GM21526 (cell line): ENCODE data around the gene VSIG10L2.

ENCODE experiments used
- ATAC-seq: cut with Tn5 transposase; IDR thresholded peaks from one replicate; pipeline ENCODE4 v1.9.1; 2021; ENCODE audit warnings: moderate library complexity; ENCODE audit not compliant: unreplicated experiment, low FRiP score

Gene VSIG10L2

GRCh38 chr11:125946712-125947418, 1.0 kb downstream of the VSIG10L2 start:
- ATAC-seq = no peak

DNA sequence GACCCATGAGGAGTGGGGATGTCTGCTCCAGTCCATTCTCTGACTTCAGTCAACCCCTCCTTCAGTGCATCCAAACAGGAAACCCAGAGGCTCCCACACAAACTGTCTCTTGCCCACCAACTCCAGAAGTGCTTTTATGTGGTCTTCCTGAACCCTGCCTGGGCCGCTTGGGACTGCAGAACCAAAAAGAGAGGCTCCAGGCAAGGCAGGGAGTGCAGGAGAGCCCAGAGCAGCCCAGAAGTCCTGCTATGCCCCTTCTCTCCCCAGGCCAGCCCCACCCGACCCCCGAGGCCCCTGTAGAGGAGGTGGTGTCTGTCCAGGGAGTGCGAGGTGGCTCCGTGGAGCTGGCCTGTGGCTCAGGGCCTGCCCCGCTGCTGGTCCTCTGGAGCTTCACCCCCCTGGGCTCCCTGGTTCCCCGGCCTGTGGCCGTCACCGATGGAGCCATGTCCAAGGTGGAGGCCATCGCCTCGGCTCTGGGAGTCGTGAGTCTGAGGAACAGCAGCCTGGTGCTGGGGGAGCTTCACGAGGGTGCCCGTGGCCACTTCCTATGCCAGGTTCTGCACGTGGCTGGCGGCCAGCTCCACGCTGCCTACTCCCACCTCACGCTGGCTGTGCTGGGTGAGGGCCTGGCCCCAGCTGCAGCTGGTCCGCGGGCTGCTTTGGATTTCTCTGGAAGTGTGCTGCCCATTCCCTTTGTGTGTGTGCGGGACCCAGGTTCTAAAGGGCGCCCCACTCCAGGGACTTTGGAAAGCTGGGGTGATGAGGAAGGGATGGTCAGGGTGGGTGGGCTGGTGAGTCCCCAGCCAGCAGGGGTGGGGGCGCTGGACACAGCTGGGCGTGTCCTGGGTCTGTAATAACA, 1.8 kb downstream of the VSIG10L2 start:
- no peak for ATAC-seq

DNA sequence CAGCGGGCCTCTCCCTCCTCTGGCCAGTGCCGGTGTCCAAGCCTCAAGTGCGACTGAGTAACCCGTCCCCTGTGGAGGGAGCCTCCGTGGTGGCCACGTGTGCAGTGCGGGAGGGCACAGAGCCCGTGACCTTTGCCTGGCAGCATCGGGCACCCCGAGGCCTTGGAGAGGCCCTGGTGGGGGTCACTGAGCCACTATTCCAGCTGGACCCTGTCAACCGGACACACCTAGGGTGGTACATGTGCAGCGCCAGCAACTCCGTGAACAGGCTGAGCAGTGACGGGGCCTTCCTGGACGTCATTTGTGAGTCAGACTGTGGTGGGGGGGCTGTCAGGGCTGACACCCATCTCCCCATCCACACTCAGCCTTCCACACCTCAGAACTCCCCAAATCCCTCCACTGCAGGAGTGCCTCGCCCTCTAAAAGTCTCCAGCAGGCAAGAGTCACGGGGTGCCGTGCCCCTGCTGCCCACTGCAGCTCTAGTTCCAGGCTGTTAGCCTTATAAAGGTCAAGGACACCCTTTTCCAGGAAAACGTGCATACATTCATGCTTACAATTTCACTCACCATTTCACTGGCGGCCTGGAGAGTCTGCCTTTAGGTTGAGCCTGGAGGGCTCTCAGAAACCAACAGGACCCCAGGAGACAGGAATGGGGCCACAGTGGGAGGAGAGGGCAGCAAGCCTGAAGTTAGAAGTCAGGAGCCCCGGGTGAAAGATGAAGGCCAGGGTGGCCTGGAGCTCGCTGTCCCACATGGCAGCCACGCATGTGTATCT, 2.6 kb downstream of the VSIG10L2 start:
- no peak for ATAC-seq

DNA sequence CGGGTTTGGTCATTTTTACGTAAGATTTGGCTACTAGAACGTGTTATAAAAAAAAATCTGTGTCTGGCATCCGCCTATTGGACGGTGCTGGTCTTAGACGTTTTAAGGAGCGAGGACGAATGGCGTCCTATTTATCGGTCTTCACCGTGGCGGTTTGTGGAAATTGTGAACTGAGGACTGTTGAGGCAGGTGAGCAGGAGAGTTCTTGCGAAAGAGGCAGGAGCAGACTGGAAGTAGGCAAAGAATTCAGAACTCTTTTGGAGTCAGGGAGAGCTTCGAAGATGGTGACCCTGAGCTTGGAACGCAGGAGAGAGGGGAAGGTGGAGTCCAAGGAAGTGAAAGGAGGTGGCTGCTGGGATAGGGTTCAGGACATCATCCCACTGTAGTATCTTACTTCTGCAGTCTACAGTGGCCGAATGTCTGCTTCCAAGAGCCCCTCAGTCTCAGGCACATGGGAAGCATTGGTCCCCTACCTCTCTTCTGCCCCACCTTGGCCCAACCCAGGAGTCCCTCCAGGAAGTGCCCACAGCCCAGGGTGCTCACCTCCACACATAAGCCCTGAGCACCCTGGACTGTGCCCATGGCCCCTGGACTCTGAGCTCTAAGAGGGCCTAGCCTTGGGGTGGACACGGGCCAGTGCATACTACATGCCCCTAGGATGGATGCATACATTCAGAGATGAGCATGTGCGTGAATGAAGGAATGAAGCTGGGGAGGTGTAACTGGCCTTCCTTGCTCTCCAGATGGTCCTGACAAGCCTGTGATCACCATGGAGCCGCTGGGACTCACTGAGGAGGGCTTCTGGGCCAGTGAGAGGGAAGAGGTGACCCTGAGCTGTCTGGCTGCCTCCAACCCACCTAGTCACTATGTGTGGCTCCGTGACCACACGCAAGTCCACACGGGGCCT, 3.7 kb downstream of the VSIG10L2 start:
- no peak for ATAC-seq

GRCh38 chr11:125950178-125950490, 4.3 kb downstream of the VSIG10L2 start:
- no peak for ATAC-seq

GRCh38 chr11:125950696-125951651, 5.1 kb downstream of the VSIG10L2 start:
- ATAC-seq = no peak

- ATAC-seq = no peak
These were observed 5.9 kb downstream of the VSIG10L2 start for GRCh38 chr11:125951731-125952130.

DNA sequence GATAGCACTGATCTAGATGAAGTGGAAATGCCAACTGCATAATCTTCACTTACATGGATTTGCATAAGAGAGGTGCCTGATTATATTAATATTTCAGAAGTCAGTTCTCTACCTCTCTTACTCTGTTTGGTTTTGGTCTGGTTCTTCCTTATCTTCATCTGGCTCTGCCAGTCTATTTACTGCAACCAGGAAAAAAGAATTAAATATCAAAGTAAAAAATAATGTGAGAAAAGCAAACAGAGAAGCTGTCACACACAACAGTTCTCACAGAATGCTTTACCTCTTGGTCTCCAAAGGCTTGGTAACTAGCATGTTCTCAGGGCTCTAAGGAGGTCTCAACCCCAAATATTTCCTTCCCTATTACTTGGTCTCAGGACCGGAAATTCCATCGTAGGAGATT, 6.7 kb downstream of the VSIG10L2 start:
- no peak for ATAC-seq

DNA sequence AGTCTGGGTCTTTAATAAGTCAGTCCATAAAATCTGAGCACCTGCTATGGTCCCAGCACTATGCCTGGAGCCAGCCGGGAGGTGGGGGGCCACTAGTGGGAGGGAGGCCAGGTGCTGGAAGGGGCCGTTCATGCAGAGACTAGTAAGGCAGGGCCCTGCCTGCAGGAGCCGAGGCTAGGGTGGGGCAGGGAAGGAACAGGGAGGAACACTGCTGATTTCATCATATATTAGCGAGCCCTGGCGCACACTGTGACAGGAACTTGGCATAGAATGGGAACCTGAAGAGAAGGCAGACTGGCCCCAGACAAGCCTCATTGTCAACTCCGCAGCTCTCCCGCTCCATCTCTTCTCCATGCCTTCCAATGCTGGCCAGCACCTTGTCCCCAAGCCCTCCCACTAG, 7.1 kb downstream of the VSIG10L2 start:
- no peak for ATAC-seq

- ATAC-seq = no peak
These were observed 7.6 kb downstream of the VSIG10L2 start for GRCh38 chr11:125953401-125953935.

DNA sequence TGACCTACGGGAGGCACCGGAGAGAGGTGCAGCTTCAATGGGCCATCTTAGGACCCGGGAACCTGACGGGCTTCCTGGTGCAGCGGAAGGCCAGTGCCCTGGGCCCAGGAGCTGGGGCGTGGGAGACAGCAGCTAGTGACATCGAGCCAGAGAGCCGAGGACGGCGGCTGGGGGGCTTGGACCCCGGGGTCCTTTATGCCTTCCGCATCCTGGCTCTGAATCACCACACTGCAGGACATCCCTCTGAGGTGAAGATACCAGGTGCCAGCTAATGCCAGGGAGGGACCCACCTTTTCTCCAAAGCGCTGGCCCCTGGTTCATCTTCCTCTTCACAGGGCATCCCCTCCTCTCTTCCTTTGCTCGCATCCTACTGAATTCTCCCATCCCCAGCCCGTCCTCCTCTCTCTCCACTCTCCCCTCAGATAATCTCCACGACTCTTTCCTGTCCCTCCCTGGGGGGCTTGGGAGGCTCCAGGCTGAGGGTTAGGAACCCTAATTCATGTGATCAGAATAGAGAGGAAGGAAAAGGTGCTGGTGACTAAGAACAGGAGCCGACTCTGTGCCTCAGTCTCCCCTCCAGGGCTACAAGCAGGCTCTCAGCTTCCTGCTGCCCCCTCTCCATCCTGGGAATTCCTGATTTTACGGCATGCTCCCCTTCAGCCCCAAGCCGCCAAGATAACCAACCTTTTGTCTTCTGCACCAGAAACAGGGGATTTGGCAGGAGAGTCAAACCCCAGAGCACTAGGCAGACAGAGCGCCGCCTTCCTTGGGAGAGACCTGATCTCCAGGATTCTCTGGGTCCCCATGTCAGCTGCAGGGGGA, 8.5 kb downstream of the VSIG10L2 start:
- no peak for ATAC-seq

GRCh38 chr11:125954945-125955640, 9.2 kb downstream of the VSIG10L2 start:
- ATAC-seq = no peak

DNA sequence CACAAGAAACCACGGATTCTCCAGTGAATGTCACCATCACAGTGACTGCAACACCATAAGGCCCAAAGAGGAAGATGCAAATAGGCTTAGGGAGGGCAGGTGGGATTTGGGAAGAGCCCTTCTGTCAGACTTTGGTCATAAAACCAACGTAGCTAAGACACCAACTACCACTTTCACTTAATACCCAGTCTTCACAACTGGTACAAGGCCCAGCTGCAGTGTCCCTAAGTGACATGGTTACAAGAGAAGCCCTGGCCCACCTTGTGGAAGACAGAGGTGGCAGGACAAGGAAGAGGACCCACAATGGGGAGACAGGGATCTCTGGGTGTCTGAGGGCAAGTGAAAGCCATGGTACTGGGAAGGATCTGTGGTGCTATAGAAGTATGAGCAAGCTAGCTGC, 10.0 kb downstream of the VSIG10L2 start:
- ATAC-seq = no peak

DNA sequence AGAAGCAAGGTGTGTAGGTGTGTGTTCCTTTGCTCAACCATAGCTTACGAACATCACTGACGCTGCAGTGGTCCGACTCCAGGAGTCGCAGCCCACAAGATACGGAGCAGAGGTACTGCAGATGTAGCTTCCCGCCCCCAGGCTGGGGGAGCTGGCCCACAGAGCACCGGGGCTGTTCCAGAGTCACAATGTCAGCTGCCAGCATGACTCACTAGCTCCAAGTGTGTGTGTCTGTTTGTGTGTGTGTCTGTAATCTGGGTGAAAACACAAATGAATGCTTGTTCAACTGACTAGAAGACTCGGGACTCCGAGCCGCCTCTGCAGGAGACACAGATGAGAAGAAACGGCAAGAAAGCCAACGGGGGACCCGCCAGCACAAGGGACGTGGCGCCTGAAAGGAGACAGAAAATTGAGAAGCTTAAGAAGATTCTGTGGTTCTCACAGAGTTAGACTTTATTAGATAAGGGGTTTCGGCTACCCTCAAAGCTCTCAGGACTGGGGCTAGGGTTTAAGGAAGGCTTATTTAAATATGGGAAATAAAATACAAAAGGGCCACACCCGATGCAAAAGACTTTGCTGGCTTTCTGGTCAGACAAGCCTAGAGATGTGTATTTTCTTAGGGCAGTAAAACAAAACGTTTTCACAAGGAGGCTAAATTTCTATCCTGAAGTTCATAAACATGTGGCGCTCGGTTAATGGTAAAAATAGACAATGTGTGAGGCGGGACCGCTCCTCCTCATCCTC, 10.7 kb downstream of the VSIG10L2 start:
- ATAC-seq = no peak

- no peak for ATAC-seq
These were observed 11.9 kb downstream of the VSIG10L2 start for GRCh38 chr11:125957618-125958332.

- no peak for ATAC-seq
These were observed 13.1 kb downstream of the VSIG10L2 start for GRCh38 chr11:125958872-125959400.
